GM12878 (cell line): ENCODE results near the gene S100A12. TPM values are rescaled to one million over a fixed set of nuclear protein-coding genes. Genes with fewer than 3 reads are reported as not detected.
"Not testable (repeated sequence)": the region's sequence is repeated elsewhere in the genome, so short reads cannot be mapped to it uniquely, and the experiment has no call there.

Experiments
- ATAC-seq: fragments of 200-7000 bp; cut with Tn5 transposase; 3 replicates; pipeline ENCODE4 v1.9.1; 2020; ENCODE audit warnings: mild to moderate bottlenecking, moderate library complexity
- BruUV-seq: library from RNA; stranded (reverse); fragments of 400-500 nt; replicated peaks from 2 replicates; lab custom pipeline; 2021; lab: Mats Ljungman, UMichigan
- CTCF ChIA-PET: fragments of 300-600 bp; sonication (Branson Sonifier 250); formaldehyde crosslinking; extraction: SDS; loops from one replicate; lab custom pipeline; 2021; ENCODE audit warnings: inconsistent platforms; lab: Yijun Ruan, JAX
- POLR2A ChIA-PET: fragments of 350-600 bp; formaldehyde crosslinking; extraction: SDS; loops from one replicate; lab custom pipeline; 2021; ENCODE audit warnings: inconsistent platforms; lab: Charles Lee
- RAD21 ChIA-PET: fragments of 300-600 bp; sonication (Branson Sonifier 250); formaldehyde crosslinking; loops from one replicate; lab custom pipeline; 2023; ENCODE audit warnings: antibody characterized with exemption; ENCODE audit not compliant: unreplicated experiment; lab: Charles Lee
- SMC1A ChIA-PET: fragments of 300-600 bp; sonication (Branson Sonifier 250); formaldehyde crosslinking; loops from one replicate; lab custom pipeline; 2023; ENCODE audit not compliant: unreplicated experiment, uncharacterized antibody; lab: Charles Lee
- DNase-seq: peaks from one replicate; pipeline ENCODE4 v3.0.0-alpha.2; 2011; ENCODE audit warnings: low read depth, low spot score
- FAIRE-seq: peaks from 3 replicates; lab custom pipeline; 2011; peaks lifted over from hg19 to GRCh38; lab: Jason Lieb, UNC
- H2AFZ ChIP-seq: 2 replicates; pipeline ENCODE4 v1.6.0; 2011; ENCODE audit warnings: low read depth, low read length, control low read depth; ENCODE audit not compliant: control insufficient read depth
- H3K27ac ChIP-seq: 2 replicates; pipeline ENCODE4 v1.5.1; 2011; ENCODE audit warnings: control low read depth; ENCODE audit not compliant: control insufficient read depth, insufficient read depth
- H3K27me3 ChIP-seq, 2 experiments: replicated peaks in 1 of 2; 2 replicates each; pipeline versions ENCODE4 v1.6.0 to v1.6.1; 2011; ENCODE audit warnings: low read length in 1 of 2; ENCODE audit not compliant: control insufficient read depth in 2 of 2, insufficient read depth in 2 of 2
- H3K36me3 ChIP-seq, 2 experiments: 2 replicates each; pipeline ENCODE4 v1.5.1; 2011; ENCODE audit warnings: low read length in 1 of 2; ENCODE audit not compliant: control insufficient read depth in 2 of 2, insufficient read depth in 2 of 2
- H3K4me1 ChIP-seq: 2 replicates; pipeline ENCODE4 v1.6.1; 2011; ENCODE audit warnings: mild to moderate bottlenecking, low read length, moderate library complexity, mixed read lengths; ENCODE audit not compliant: control insufficient read depth, insufficient read depth
- H3K4me2 ChIP-seq: 2 replicates; pipeline ENCODE4 v1.6.0; 2011; ENCODE audit warnings: control low read depth; ENCODE audit not compliant: control insufficient read depth, insufficient read depth
- H3K4me3 ChIP-seq: fragments of 200-600 bp; sonication (generic); 2 replicates; pipeline ENCODE4 v1.5.1; 2016
- H3K79me2 ChIP-seq: 2 replicates; pipeline ENCODE4 v1.6.0; 2011; ENCODE audit warnings: low read length; ENCODE audit not compliant: control insufficient read depth, insufficient read depth
- H3K9ac ChIP-seq: 2 replicates; pipeline ENCODE4 v1.8.0; 2011; ENCODE audit warnings: low read length, control low read depth, mixed read lengths; ENCODE audit not compliant: control insufficient read depth, insufficient read depth
- H3K9me3 ChIP-seq: replicated peaks from 3 replicates; pipeline ENCODE4 v1.5.1; 2011; ENCODE audit warnings: mild to moderate bottlenecking, low read length; ENCODE audit not compliant: control insufficient read depth, insufficient read depth
- H4K20me1 ChIP-seq: 2 replicates; pipeline ENCODE4 v1.6.0; 2011; ENCODE audit not compliant: control insufficient read depth, insufficient read depth
- E4F1 ChIP-seq: fragments of 450-650 bp; IDR thresholded peaks from 2 replicates; pipeline ENCODE4 v1.6.1; 2018; ENCODE audit warnings: borderline replicate concordance, mild to moderate bottlenecking; ENCODE audit not compliant: partially characterized antibody
- EGR1 ChIP-seq, 2 experiments: IDR thresholded peaks; 1 replicate in 1 of 2; 2 replicates in 1 of 2; pipeline ENCODE4 v1.6.1; 2011 to 2012; ENCODE audit warnings: low read depth in 2 of 2, low read length in 2 of 2, borderline replicate concordance in 1 of 2, mild to moderate bottlenecking in 1 of 2, moderate library complexity in 1 of 2
- LARP7 ChIP-seq: fragments of 450-650 bp; IDR thresholded peaks from 2 replicates; pipeline ENCODE4 v1.6.1; 2017; ENCODE audit warnings: mild to moderate bottlenecking
- MAX ChIP-seq: IDR thresholded peaks from 2 replicates; pipeline ENCODE4 v1.6.1; 2012; ENCODE audit warnings: low read depth, low read length, improper control_type of control experiment
- MEF2B ChIP-seq: fragments of 450-650 bp; IDR thresholded peaks from 2 replicates; pipeline ENCODE4 v1.6.1; 2018; ENCODE audit warnings: mild to moderate bottlenecking, moderate library complexity; ENCODE audit not compliant: partially characterized antibody, poor library complexity, severe bottlenecking
- NFYB ChIP-seq: IDR thresholded peaks from 2 replicates; pipeline ENCODE4 v1.6.1; 2011; ENCODE audit warnings: low read depth, mild to moderate bottlenecking, low read length, improper control_type of control experiment, moderate library complexity; ENCODE audit not compliant: insufficient read depth
- NR2F1 ChIP-seq: fragments of 450-650 bp; conservative IDR thresholded peaks from 2 replicates; pipeline ENCODE4 v1.6.1; 2017; ENCODE audit warnings: mild to moderate bottlenecking
- YY1 ChIP-seq: IDR thresholded peaks from 2 replicates; pipeline ENCODE4 v1.6.1; 2011; ENCODE audit warnings: low read depth, mild to moderate bottlenecking, low read length
- ZBED1 ChIP-seq: IDR thresholded peaks from 2 replicates; pipeline ENCODE4 v1.6.1; 2016; ENCODE audit warnings: borderline replicate concordance
- ZBTB40 ChIP-seq: fragments of 450-650 bp; IDR thresholded peaks from 2 replicates; pipeline ENCODE4 v1.6.1; 2016; ENCODE audit warnings: mild to moderate bottlenecking, moderate library complexity, borderline replicate concordance
- WGBS: methylation state at CpG from one replicate; pipeline ENCODE4 v1.1.6; 2016; ENCODE audit warnings: low lambda C conversion rate; ENCODE audit not compliant: insufficient replicate concordance, insufficient coverage; ENCODE audit errors: missing lambda C conversion rate; 5-methylcytosine and 5-hydroxymethylcytosine counted together
- in situ Hi-C: fragments of 300-500 bp; cut with MboI; formaldehyde crosslinking; loops from 9 replicates; pipeline ENCODE4 v1.14.3; 2018; ENCODE audit warnings: mixed read lengths
- intact Hi-C: fragments of 100-400 bp; cut with micrococcal nuclease; formaldehyde crosslinking; loops from one replicate; pipeline ENCODE4 v1.14.2; 2022; ENCODE audit not compliant: unreplicated experiment
- polyA plus RNA-seq, 11 experiments: library from polyadenylated mRNA; depleted of rRNA in 4 of 11; unstranded in 6 of 11; stranded (reverse) in 5 of 11; fragments of >200 nt; fragmentation: Nextera tagmentation in 4 of 11; fragmentation: Illumina TruSeq in 1 of 11; extraction: Ambion mirVana in 4 of 11; extraction: Trizol in 1 of 11; gene quantifications; 1 replicate in 1 of 11; 2 replicates in 10 of 11; pipeline versions ENCODE4 v1.2.1 to v1.2.3, GENCODE V29; 2011 to 2016; ENCODE audit warnings: inconsistent platforms in 2 of 11, missing spikeins in 2 of 11, low read depth in 1 of 11
- total RNA-seq, 4 experiments: library from RNA; depleted of rRNA in 3 of 4; stranded (reverse); fragments of >200 nt in 3 of 4; fragmentation: Illumina TruSeq in 1 of 4; extraction: Trizol in 1 of 4; gene quantifications; 2 replicates each; pipeline versions ENCODE4 v1.2.1 to v1.2.3, GENCODE V29; 2013 to 2021

S100A12 gene
- total and polyA plus RNA-seq, 10 of the 15 experiments (the other 5 are each of a cell fraction or from before 2014, with no cell fraction given) = not detected

DNA sequence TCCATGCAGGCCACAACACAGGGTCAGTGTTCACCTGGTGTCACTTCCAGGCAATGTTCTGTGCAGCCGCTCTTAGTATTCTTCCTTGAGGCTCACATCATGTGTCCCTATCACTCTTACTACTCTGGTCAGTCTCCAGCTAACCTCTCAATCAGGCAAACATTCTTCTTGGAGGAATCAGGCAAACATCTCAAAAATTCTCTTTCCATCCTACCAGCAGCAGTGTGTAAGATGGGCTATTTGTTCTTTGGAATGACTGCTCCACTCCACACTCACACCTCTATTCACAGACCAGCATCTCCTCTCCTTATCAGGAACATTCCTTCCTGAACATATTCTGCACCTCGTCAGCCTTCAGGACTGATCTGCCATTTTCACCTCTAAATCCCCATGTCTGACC is 44.9 kb upstream of the S100A12 start:
- Histone ChIP-seq H3K36me3 (no peaks in the 10 kb centered on the region), H3K4me3 (no peak overlapping the region), H4K20me1 (no peaks in the 10 kb centered on the region), H3K27ac (no peak overlapping the region), H3K9ac (no peak overlapping the region), H3K4me2 (no peak overlapping the region), H3K9me3 (no peaks in the 10 kb centered on the region), H3K4me1 (no peaks in the 10 kb centered on the region), H3K27me3 (no peaks in the 10 kb centered on the region), H3K79me2 (no peaks in the 10 kb centered on the region), H2AFZ (no peak overlapping the region)
- ChIA-PET POLR2A (no interaction called here), CTCF (no interaction called here), SMC1A (interaction anchor here (0.6 to 1.2 kb wide), 2 partner anchors 27 to 68 kb away, joined by 3 read pairs; no protein-coding TSS in a partner anchor), RAD21 (no interaction called here)
- intact Hi-C loops (no loop called here), in situ Hi-C loops (no loop called here)
- 34% methylated on average over 2 of the region's 2 CpGs for WGBS
- no TSS peak for BruUV-seq
- ATAC-seq (no peak), DNase-seq (no peak), FAIRE-seq (no peak)
- TF ChIP-seq LARP7 (no peak), EGR1 (IDR thresholded peaks at IDR 0.05; ENCODE audit: borderline replicate concordance in 1 of 2, low read depth in 2 of 2, low read length in 2 of 2) (no peak), NR2F1 (no peak), E4F1 (no peak), ZBTB40 (no peak), MEF2B (no peak), NFYB (no peak), ZBED1 (no peak), YY1 (no peak), MAX (no peak)

- CTCF ChIA-PET, H3K36me3 ChIP-seq, H3K79me2 ChIP-seq, BruUV-seq, FAIRE-seq, RAD21 ChIA-PET, H4K20me1 ChIP-seq, H3K27me3 ChIP-seq, intact Hi-C loops, H3K9ac ChIP-seq, H3K4me2 ChIP-seq, H2AFZ ChIP-seq, H3K9me3 ChIP-seq, H3K4me3 ChIP-seq, DNase-seq, in situ Hi-C loops, H3K4me1 ChIP-seq, H3K27ac ChIP-seq, POLR2A ChIA-PET, ATAC-seq: not testable (repeated sequence)
- SMC1A ChIA-PET = interaction anchor here (1.2 kb wide), 1 partner anchor 28 kb away, joined by 3 read pairs; no protein-coding TSS in a partner anchor
- WGBS = 3% methylated on average over 2 of the region's 2 CpGs
These were observed 44.0 kb upstream of the S100A12 start for GRCh38 chr1:153419436-153419793.
